ENCODE results near the gene SGTB.

DNA sequence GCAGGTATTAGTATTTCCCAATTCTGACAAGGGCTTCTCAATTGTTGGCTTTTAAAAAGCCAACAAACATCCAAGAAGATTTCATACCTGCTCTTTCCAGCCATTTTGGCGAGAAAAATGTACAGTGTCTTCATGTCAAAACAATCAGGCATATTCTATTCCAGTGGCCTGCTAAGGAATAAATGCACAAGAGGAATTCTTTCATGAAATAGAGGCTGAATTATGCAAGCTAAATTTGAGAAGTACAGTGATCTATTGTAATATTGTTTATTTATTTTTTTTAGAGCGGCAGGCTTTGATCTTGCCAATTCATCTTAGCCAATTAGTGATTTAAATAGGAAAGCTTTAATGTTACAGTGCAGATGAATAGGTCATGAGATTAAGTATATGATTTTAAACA is 49.4 kb upstream of the SGTB start:
- no peak for TF ChIP-seq EZH2 (IDR thresholded peaks at IDR 0.05; ENCODE audit: borderline replicate concordance, low read depth, low read length, severe bottlenecking)
- TF ChIP-seq, protein P1, sequence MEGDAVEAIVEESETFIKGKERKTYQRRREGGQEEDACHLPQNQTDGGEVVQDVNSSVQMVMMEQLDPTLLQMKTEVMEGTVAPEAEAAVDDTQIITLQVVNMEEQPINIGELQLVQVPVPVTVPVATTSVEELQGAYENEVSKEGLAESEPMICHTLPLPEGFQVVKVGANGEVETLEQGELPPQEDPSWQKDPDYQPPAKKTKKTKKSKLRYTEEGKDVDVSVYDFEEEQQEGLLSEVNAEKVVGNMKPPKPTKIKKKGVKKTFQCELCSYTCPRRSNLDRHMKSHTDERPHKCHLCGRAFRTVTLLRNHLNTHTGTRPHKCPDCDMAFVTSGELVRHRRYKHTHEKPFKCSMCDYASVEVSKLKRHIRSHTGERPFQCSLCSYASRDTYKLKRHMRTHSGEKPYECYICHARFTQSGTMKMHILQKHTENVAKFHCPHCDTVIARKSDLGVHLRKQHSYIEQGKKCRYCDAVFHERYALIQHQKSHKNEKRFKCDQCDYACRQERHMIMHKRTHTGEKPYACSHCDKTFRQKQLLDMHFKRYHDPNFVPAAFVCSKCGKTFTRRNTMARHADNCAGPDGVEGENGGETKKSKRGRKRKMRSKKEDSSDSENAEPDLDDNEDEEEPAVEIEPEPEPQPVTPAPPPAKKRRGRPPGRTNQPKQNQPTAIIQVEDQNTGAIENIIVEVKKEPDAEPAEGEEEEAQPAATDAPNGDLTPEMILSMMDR (IDR thresholded peaks at IDR 0.05; ENCODE audit: borderline replicate concordance, extremely low read depth, low read length, poor library complexity, severe bottlenecking) = no peak

Measured in DND-41 (cell line).